SH-SY5Y (cell line): ENCODE measurements around the gene CORO2A.

Source experiments
- GATA2 ChIP-seq: IDR thresholded peaks from 2 replicates; pipeline ENCODE4 v1.6.1; 2011; ENCODE audit warnings: mild to moderate bottlenecking, low read depth, low read length
- GATA3 ChIP-seq: IDR thresholded peaks from 2 replicates; pipeline ENCODE4 v1.6.1; 2011; ENCODE audit warnings: low read depth, mild to moderate bottlenecking, low read length, moderate library complexity

GRCh38 chr9:98222885-98223691, 30.7 kb upstream of the CORO2A start:
- TF ChIP-seq GATA3 (no peak), GATA2 (no peak)
